Loucy (cell line): ENCODE results near the gene REV1.

Source experiments
- H2AFZ ChIP-seq: fragments of 200-600 bp; sonication (generic); 2 replicates; pipeline ENCODE4 v1.6.0; 2016; ENCODE audit warnings: antibody characterized with exemption, mild to moderate bottlenecking, low read length, moderate library complexity
- H3F3A ChIP-seq: fragments of 200-600 bp; 2 replicates; pipeline ENCODE4 v1.6.0; 2016; ENCODE audit warnings: antibody characterized with exemption, low read depth, mild to moderate bottlenecking
- H3K27me3 ChIP-seq: fragments of 200-600 bp; sonication (generic); 2 replicates; pipeline ENCODE4 v1.6.1; 2014; ENCODE audit warnings: low read length, mild to moderate bottlenecking; ENCODE audit not compliant: insufficient read depth, poor library complexity, severe bottlenecking
- H3K36me3 ChIP-seq: fragments of 200-600 bp; sonication (generic); 2 replicates; pipeline ENCODE4 v1.6.1; 2016; ENCODE audit warnings: low read length; ENCODE audit not compliant: insufficient read depth
- H3K4me1 ChIP-seq: fragments of 200-600 bp; sonication (generic); 2 replicates; pipeline ENCODE4 v1.5.1; 2014; ENCODE audit warnings: low read length, mild to moderate bottlenecking; ENCODE audit not compliant: insufficient read depth, poor library complexity, severe bottlenecking
- H3K4me2 ChIP-seq: fragments of 200-600 bp; sonication (generic); 2 replicates; pipeline ENCODE4 v1.6.0; 2014; ENCODE audit warnings: antibody characterized with exemption, low read length, low read depth, mild to moderate bottlenecking; ENCODE audit not compliant: poor library complexity, severe bottlenecking
- H3K4me3 ChIP-seq: fragments of 200-600 bp; sonication (generic); 2 replicates; pipeline ENCODE4 v1.5.1; 2014; ENCODE audit warnings: low read length, mild to moderate bottlenecking, mixed read lengths; ENCODE audit not compliant: poor library complexity, severe bottlenecking
- H3K79me2 ChIP-seq: fragments of 200-600 bp; sonication (generic); 2 replicates; pipeline ENCODE4 v1.6.1; 2014; ENCODE audit warnings: low read length; ENCODE audit not compliant: insufficient read depth
- H3K9ac ChIP-seq: fragments of 200-600 bp; sonication (generic); 2 replicates; pipeline ENCODE4 v1.6.0; 2014; ENCODE audit warnings: mild to moderate bottlenecking, low read depth, low read length, moderate library complexity; ENCODE audit not compliant: poor library complexity, severe bottlenecking
- H3K9me2 ChIP-seq: fragments of 200-600 bp; sonication (generic); replicated peaks from 2 replicates; pipeline ENCODE4 v1.6.1; 2016; ENCODE audit warnings: low read depth, low read length, mixed read lengths
- H3K9me3 ChIP-seq: fragments of 200-600 bp; sonication (generic); 2 replicates; pipeline ENCODE4 v1.6.1; 2014; ENCODE audit warnings: mild to moderate bottlenecking, antibody characterized with exemption, low read length, low read depth; ENCODE audit not compliant: insufficient read depth
- H4K20me1 ChIP-seq: fragments of 200-600 bp; sonication (generic); 2 replicates; pipeline ENCODE4 v1.6.0; 2014; ENCODE audit warnings: antibody characterized with exemption, low read length, mild to moderate bottlenecking; ENCODE audit not compliant: insufficient read depth, poor library complexity, severe bottlenecking
- CTCF ChIP-seq: fragments of 200-600 bp; sonication (generic); conservative IDR thresholded peaks from 2 replicates; pipeline ENCODE4 v1.5.1; 2014; ENCODE audit warnings: mild to moderate bottlenecking, antibody characterized with exemption, low read length
- EZH2phosphoT487 ChIP-seq: fragments of 200-600 bp; IDR thresholded peaks from 2 replicates; pipeline ENCODE4 v1.6.1; 2018; ENCODE audit warnings: antibody characterized with exemption, mild to moderate bottlenecking, moderate library complexity, borderline replicate concordance

REV1 gene

GRCh38 chr2:99414566-99414965 is 75.3 kb downstream of the REV1 start:
- TF ChIP-seq CTCF (no peak), EZH2phosphoT487 (no peak)
- Histone ChIP-seq H3K9me2 (no peaks in the 10 kb centered on the region), H4K20me1 (no peaks in the 10 kb centered on the region), H3K4me2 (no peak overlapping the region), H3F3A (no peaks in the 10 kb centered on the region), H3K9me3 (no peaks in the 10 kb centered on the region), H3K36me3 (peaks cover 87% of the 10 kb centered on the region), H3K79me2 (no peaks in the 10 kb centered on the region), H3K4me1 (no peaks in the 10 kb centered on the region), H2AFZ (no peak overlapping the region), H3K4me3 (no peak overlapping the region), H3K27me3 (no peaks in the 10 kb centered on the region), H3K9ac (no peak overlapping the region)

GRCh38 chr2:99410276-99410675 is 79.5 kb downstream of the REV1 start:
- H3K4me3 ChIP-seq, result no peak overlapping the region

GRCh38 chr2:99406137-99406536 is 83.7 kb downstream of the REV1 start:
- no peaks in the 10 kb centered on the region for H3K4me1 ChIP-seq
- no peak overlapping the region for H3K4me2 ChIP-seq
- no peaks in the 10 kb centered on the region for H3K9me3 ChIP-seq
- peaks cover 74% of the 10 kb centered on the region; the same call in 1 of the 2 replicates for H3K36me3 ChIP-seq
- no peaks in the 10 kb centered on the region for H3K79me2 ChIP-seq
- no peak for TF ChIP-seq EZH2phosphoT487
- TF ChIP-seq CTCF, result no peak
- no peak overlapping the region for H3K9ac ChIP-seq
- H3K9me2 ChIP-seq, result no peaks in the 10 kb centered on the region
- no peaks in the 10 kb centered on the region for H4K20me1 ChIP-seq
- no peaks in the 10 kb centered on the region for H3K27me3 ChIP-seq
- H2AFZ ChIP-seq, result no peak overlapping the region
- H3K4me3 ChIP-seq, result no peak overlapping the region
- no peaks in the 10 kb centered on the region for H3F3A ChIP-seq

More at GRCh38 chr2:99410276-99410675, 79.5 kb downstream of the REV1 start:
- Histone ChIP-seq H3K27me3 (no peaks in the 10 kb centered on the region), H2AFZ (no peak overlapping the region), H3K9me3 (no peaks in the 10 kb centered on the region), H3K4me1 (no peaks in the 10 kb centered on the region), H4K20me1 (no peaks in the 10 kb centered on the region), H3K36me3 (peaks cover 73% of the 10 kb centered on the region; the same call in 1 of the 2 replicates), H3K9me2 (no peaks in the 10 kb centered on the region), H3F3A (no peaks in the 10 kb centered on the region), H3K9ac (no peak overlapping the region), H3K4me2 (no peak overlapping the region), H3K79me2 (no peaks in the 10 kb centered on the region)
- no peak for TF ChIP-seq CTCF
- no peak for TF ChIP-seq EZH2phosphoT487
